ENCODE results near the gene SYNGR2.
A peak's percentile ranks its signal among the peaks of the same experiment; 100 is the strongest.
"Not testable (repeated sequence)": the region's sequence is repeated elsewhere in the genome, so short reads cannot be mapped to it uniquely, and the experiment has no call there.

SYNGR2 gene

DNA sequence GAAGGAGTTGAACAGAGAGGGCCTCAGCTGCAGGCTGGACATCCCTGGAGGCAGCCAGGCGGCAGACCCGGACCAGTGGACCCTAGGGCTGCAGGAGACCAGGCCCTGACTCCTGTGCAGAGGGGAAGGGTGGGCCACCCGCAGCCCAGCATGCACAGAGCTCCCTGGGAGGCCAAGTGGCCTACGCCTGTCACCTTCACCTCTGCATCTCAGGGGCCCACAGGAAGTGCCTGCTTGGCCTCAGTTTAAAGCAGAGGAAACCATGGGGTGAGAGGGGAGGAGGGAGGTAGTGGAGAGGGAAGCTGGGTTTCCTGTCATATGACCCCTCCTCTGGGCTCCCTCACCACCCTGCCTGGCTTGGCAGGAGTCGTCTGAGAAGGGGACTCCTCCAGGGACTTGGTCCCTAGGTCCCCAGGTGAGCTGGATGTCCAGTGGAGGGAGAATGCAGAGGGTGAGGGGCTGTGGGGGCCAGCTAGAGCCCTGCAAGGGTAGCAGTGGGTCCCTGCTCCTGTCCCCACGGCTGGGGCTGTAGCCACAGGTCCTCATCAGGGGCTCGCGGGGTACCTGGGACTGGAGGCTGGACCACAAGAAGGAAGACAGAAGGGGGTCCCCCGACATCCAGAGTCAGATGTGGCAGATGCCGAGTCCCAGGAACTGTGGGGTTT, 37.8 kb upstream of the SYNGR2 start, which contains the start of gene TMC8:
Gene TMC8 (plus strand): TSS at position 335 of the 665 bp plus-strand sequence. CDS start 818 bp downstream, outside the sequence.
- DNase-seq: no peak

DNA sequence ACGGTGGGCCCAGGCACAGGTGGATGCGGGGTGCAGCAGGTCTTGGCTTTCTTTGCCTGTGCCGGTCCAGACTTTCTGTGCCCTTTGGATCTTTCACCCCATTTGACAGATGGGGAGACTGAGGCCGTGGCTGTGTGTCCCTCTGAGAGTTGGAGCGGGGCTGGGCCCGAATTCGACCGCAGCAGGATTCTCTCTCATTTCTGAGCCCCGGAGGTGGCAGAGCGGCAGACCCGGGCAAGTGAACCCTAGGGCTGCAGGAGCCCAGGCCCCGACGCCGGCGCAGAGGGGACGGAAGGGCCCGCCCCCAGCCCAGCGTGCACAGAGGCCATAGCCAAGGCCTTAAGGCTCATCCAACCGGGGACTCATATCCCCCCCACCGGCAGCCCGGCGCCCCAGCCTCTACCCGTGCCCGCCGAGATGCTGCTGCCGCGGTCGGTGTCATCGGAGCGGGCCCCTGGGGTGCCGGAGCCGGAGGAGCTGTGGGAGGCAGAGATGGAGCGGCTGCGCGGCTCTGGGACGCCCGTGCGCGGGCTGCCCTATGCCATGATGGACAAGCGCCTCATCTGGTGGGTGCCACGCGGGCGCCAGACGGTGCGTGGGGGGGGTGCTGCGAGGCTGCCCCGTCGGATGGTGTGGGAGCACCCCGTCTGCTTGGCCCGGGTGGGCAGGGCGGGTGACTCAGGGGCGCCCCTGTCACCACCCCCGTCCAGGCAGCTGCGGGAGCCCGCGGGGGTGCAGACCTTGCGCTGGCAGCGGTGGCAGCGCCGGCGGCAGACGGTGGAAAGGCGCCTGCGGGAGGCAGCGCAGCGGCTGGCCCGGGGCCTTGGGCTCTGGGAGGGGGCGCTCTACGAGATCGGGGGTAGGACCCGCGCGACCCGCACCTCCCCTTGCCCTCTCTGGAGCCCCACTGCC, 37.0 kb upstream of the SYNGR2 start:
- no peak for DNase-seq

DNA sequence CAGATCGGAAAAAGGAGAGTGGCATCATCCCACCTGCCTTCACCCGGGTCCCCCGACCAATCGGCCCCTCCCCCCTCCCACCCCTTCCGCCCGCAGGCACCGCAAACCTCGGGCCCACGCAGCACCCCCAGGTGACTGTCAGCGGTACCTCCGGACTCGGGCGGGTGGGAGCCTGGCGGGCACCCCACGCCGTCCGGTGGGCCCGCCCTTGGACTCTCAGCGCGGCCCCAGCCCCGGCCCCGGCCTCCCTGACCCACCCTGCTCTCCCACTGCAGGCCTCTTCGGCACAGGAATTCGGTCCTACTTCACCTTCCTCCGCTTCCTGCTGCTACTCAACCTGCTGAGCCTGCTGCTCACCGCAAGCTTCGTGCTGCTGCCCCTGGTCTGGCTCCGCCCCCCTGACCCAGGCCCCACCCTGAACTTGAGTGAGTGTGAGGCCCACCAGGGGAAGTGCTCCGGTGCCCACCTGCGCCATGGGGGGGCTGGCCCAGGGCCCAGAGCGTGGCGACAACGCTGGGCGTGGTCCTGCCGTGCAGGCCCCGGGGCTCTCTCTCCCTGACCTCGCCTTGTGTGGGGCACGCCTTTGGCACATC, 36.2 kb upstream of the SYNGR2 start:
- no peak for DNase-seq

DNA sequence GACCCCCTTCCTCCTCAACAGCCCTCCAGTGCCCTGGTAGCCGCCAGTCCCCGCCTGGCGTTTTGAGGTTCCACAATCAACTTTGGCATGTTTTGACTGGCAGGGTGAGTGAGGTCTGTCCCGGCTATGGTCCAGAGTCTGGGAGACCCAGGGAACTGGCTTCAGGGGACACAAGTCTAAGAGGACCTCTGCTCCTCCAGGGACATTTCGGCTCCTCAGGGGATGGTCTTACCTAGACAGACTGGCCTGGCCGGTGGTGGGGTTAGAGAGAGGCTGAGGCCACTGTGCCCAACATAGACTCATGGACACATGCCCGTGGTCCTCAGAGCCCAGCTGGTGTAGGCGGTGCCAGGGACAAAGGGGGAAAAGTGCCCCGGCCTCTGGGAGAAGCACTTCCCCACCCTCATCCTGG, 35.6 kb upstream of the SYNGR2 start:
- DNase-seq: no peak

DNA sequence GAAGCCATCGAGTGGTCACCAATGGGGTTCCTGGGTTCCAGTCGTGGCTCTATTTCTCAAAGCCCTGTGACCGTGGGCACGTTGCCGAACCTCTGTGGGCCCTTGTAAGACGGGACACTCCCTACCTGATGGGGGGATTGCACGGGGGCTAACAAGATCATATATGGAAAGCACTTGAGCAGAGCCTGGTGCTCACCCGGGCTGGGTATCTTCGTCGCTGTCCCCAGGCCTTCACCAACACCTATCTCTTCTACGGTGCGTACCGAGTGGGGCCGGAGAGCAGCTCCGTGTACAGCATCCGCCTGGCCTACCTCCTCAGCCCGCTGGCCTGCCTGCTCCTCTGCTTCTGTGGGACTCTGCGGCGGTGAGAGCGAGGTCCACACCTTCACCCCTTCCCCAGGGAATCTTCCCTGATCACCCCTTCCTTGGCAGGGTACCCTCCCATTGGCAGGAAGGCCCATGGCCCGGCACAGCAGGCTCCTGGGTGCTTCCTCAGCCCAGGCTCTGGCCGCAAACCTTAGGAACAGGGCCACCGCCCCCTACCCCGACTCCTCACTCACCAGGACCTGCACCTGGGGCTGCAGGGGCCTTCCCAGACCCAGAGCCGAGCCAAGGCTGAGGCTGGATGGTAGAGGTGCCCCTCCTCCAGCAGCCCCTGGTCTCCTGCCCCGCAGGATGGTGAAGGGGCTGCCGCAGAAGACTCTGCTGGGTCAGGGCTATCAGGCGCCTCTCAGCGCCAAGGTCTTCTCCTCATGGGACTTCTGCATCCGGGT, 35.0 kb upstream of the SYNGR2 start:
- DNase-seq: no peak

DNA sequence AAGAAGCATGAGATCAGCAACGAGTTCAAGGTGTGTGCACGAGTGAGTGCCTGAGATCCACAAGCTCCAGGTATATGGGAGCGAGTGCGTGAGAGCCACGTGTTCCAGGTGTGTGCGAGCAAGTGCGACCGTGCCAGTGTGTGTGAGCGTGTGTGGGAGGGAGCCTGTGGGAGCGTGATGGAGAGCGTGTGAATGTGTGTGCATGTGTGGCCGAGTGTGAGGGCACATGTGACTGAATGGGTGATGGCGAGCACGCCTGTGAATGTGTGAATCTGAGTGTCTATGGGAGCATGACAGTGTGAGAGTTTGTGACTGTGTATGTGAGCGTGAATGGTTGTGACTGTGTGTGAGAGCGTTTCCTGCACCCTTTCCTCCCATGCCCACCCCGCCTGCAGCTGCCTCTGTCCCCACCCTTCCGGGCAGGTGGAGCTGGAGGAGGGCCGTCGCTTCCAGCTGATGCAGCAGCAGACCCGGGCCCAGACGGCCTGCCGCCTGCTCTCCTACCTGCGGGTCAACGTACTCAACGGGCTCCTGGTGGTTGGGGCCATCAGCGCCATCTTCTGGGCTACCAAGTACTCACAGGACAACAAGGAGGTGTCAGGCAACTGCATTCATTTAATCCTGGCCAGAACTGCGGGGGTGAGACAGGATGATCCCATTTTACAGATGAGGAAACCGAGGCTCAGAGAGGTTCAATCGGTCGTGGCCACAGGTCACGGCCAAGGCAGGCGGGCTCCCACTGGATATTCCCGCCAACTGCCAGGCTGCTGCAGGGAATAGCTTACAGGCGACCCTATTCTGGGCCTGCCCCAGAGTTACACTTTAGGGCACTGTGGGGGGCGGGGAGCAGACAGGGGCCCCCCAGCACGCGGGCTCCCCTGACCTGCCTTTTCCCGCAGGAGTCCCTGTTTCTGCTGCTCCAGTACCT, 34.1 kb upstream of the SYNGR2 start:
- DNase-seq: peak; percentile 46

DNA sequence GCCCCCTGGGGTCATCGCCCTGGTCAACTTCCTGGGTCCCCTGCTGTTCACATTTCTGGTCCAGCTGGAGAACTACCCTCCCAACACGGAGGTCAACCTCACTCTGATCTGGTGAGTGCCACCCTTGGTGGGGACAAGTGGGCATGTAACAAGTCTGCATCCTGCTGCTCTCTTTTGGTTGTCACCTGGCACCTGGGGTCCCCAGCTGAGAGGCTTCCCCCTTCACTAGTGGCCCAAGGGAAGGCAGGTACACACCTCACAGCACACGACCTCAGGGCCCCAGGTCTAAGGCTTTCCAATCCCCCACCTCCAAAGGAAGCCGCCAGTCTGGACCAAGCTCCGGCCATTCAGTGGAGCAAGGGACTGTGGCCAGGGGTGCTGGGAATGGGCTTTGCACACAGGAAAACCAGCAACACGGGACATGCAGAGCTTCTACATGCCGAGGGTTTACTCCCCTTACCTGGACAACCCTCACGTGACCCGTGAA, 33.4 kb upstream of the SYNGR2 start:
- no peak for DNase-seq

DNA sequence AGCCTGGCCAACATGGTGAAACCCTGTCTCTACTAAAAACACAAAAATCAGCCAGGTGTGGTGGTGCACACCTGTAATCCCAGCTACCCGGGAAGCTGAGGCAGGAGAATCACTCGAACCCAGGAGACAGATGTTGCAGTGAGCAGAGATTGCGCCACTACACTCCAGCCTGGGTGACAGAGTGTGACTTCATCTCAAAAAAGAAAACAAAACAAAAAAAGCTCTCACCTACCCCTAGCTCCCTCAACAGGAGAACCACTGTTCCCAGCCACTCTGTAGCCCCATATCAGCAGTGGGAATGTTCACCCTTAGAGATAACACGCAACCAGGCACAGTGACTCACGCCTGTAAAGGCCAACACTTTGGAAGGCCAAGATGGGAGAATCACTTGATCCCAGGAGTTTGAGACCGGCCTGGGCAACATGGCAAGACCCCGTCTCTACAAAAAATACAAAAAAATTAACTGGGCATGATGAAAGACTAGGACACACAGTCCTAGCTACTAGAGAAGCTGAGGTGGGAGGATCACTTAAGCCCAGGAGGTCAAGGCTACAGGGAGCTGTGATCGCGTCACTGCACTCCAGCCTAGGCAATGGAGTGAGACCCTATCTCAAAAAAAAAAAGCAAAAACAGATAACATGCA, 32.4 kb upstream of the SYNGR2 start:
- DNase-seq: no peak

DNA sequence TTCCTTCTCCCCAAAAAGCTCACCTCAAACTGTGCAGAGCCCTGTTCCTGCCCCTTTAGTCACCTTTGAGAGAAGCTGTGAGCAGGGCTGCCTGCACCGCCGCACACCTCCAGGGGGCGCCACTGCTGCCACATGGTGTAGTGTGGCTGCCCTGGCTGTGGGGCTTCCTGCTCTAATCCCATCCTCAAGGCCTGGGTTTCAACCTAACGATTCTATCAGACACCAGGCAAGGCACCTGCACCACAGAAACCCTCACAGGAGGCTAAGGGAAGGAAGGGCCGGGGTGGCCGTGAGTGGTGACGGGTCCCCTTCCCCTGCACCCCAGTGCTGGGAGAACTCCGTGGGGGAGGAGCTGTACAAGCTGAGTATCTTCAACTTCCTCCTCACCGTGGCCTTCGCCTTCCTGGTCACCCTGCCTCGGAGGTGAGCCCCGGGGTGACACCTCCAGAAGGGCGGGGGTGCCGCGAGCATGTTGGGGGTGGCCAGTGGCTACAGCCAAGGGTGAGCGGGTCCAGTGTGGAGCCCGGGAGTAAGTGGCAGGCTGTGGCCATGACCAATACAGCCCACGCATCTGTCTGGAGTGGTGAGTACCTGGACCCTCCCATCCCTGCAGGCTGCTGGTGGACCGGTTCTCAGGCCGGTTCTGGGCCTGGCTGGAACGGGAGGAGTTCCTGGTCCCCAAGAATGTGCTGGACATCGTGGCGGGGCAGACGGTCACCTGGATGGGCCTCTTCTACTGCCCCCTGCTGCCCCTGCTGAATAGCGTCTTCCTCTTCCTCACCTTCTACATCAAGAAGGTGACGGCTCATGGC, 30.8 kb upstream of the SYNGR2 start:
- no peak for DNase-seq

DNA sequence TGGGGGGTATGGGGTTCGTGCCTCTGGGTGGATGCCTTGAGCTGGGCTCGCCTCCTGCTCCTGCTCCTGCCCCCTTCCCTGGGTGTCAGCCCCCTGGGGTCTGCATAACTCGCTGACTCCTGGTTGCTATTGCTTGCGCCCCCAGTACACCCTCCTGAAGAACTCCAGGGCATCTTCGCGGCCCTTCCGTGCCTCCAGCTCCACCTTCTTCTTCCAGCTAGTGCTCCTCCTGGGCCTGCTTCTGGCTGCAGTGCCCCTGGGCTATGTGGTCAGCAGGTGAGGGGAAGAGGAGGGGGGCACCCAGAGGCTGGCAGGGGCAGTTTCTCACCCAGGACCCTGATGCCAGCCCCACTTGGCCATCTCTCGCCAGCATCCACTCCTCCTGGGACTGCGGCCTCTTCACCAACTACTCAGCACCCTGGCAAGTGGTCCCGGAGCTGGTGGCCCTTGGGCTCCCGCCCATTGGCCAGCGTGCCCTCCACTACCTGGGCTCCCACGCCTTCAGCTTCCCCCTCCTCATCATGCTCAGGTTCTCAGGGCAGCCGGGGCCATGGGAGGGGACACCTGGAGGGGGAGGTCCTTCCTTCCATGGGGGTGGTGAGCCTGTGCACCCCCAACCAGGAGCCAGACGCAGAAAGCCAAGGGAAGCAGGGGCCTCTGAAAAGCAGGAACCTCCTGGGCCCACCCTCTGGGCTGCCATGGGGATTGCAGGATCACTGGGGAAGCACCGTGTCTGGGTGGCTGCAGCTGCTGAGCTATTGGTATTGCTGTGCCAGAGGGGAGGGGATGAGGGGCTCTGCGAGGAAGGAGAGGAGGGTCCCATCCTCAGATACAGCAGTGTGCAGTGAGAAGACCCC, 29.9 kb upstream of the SYNGR2 start:
- no peak for DNase-seq

DNA sequence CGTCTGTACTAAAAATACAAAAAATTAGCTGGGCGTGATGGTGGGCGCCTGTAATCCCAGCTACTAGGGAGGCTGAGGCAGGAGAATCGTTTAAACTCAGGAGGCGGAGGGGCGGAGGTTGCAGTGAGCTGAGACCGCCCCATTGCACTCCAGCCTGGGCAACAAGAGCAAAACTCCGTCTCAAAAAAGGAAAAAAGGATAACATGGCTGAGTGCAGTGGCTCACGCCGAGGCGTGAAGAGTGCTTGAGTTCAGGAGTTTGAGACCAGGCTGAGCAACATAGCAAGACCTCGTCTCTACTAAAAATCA, 28.6 kb upstream of the SYNGR2 start:
- not testable (repeated sequence) for DNase-seq

DNA sequence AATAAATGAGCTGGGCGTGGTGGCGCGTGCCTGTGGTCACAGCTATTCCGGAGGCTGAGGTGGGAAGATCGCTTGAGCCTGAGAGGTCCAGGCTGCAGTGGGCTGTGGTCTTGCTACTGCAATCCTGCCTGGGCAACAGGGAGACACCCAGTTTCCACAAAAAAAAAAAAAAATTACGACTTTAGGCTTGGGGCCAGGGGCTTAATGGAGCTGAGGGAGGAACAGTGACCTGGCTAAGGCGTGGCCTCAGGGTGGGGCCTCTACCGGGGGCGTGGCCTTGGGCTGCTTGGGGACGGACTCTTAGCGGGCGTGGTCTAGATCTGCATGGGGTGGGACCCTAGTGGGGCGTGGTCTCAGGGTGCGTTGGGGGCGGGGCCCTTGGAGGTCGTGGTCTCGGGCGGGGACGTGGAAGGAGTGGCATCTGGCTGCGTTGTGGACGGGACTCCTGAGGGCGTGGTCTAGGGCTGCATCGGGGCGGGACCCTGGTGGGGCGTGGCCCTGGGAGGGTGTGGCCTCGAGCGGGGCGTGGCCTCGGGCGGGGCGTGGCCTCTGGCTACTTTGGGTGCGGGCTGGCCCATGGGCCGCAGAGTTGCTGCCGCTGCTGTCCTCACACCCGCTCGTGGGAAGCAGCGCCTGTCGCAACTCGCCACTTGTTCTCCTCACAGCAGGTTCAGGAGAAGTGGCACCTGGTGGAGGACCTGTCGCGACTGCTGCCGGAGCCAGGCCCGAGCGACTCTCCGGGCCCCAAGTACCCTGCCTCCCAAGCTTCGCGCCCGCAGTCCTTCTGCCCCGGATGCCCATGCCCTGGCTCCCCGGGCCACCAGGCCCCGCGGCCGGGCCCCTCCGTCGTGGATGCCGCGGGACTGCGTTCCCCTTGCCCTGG, 28.0 kb upstream of the SYNGR2 start:
- peak; percentile 58 for DNase-seq

DNA sequence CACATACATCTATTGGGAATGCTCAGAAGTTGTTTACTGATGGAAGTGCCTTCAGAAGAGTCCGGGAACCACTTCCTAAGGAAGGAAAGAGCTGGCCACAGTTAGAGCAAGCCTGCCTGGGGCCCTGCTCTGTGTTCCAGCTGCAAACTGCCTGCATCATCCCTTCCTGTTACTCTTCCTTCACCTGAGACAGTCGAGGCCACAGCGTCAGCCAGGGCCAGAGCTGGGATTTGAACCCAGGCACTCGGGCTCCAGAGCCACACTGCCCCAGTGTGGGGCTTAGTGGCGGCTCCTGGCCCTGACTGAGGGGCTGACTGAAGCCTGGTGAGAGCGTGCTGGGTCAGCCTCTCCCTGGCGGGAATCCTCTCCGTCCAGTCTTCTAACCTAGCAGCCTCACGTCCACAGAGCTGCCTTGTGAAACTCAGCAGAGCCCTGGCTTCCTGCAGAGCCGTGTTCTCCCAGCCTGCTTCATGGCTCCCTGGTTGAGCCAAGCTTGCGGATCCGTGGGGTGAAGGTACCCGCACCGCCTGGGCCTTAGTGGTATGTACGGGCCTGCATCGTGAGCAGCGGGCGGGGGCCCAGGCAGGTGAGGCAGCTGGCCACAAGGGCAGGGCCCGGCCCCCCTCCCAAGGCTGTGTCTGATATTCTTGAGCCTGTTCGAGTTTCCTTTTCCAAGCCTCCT, 26.8 kb upstream of the SYNGR2 start:
- no peak for DNase-seq

DNA sequence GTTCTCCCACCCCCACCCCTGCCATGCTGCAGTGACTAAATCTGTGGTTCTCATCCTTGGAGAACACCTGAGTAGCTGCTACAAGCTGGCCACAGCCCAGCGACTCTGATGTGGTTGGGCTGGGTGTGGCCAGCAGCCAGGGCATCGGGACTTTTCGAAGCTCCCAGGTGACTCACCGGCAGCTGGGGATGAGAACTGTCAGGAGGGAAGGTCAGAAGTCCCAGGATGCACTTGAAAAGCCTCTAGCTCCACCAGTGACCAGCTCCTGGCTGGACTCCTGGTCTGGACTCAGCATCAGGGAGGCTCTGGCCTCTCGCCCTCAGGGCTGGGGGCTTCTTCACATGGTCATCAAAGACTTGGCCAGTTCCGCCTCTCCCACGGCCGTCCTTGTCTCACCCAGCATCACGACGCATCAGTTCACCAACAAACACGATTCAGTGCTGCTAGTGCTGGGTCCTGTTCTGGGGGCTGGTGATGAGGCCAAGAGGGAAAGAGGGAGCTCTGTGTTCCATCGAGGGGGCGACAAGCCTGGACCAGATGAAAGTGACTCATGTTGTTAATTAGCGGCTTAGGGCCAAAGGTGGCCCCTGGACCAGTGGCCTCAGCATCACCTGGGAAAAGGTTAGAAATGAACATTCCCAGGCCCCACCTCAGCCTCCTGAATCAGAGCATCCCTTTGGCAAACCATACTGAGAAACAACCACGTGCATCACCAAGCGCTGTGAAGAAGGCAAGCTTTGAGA, 26.1 kb upstream of the SYNGR2 start:
- DNase-seq: no peak

DNA sequence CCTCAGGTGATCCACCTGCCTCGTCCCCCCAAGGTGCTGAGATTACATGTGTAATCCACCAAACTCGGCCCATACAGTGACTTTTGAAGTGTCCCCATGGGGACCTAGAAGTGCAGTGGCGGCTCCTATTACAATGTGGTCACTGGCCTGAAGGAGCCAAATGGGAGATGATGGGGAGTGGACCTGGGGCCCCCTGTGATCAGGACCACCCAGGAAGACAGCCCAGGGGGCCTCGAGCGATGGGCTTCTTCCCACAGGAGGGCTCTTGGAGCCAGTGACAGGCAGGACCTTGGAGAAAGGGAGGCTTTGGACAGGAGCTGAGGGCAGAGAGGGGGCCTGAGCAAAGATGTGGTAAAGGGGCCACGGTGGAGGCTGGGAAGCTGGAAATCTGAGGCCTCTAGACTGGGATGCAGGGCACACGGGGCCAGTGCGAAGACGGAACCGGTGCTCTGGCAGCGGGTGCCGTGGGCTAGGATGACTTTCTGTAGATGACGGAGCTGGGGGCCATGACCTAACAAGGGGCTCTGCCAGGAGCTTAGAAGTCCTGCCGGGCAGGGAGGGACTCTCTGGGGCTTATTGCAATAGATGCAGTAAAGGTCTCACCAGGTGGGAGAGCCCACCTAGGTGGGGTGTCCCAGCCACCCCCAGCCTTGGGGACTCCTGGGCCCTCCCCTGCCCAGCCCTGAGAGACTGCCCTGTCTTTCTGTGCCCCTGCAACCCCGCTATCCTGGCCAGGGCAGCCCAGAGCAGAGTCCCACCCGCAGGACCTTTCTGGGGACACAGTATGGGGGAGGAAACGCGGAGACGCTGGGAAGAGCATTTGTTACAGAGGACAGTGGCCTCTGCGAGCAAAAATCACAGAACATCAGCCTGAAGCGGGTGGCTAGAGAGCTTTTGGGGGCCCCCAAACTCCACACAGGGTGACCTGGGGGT, 24.9 kb upstream of the SYNGR2 start:
- no peak for DNase-seq
